GM19025 (cell line): Measurements from ENCODE around the gene ROBO2.

Experiments used
- ATAC-seq: cut with Tn5 transposase; IDR thresholded peaks from one replicate; pipeline ENCODE4 v1.9.1; 2021; ENCODE audit warnings: mild to moderate bottlenecking, low read depth, moderate library complexity; ENCODE audit not compliant: unreplicated experiment

The ROBO2 gene, protein sequence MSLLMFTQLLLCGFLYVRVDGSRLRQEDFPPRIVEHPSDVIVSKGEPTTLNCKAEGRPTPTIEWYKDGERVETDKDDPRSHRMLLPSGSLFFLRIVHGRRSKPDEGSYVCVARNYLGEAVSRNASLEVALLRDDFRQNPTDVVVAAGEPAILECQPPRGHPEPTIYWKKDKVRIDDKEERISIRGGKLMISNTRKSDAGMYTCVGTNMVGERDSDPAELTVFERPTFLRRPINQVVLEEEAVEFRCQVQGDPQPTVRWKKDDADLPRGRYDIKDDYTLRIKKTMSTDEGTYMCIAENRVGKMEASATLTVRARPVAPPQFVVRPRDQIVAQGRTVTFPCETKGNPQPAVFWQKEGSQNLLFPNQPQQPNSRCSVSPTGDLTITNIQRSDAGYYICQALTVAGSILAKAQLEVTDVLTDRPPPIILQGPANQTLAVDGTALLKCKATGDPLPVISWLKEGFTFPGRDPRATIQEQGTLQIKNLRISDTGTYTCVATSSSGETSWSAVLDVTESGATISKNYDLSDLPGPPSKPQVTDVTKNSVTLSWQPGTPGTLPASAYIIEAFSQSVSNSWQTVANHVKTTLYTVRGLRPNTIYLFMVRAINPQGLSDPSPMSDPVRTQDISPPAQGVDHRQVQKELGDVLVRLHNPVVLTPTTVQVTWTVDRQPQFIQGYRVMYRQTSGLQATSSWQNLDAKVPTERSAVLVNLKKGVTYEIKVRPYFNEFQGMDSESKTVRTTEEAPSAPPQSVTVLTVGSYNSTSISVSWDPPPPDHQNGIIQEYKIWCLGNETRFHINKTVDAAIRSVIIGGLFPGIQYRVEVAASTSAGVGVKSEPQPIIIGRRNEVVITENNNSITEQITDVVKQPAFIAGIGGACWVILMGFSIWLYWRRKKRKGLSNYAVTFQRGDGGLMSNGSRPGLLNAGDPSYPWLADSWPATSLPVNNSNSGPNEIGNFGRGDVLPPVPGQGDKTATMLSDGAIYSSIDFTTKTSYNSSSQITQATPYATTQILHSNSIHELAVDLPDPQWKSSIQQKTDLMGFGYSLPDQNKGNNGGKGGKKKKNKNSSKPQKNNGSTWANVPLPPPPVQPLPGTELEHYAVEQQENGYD (N-terminal part only)

DNA sequence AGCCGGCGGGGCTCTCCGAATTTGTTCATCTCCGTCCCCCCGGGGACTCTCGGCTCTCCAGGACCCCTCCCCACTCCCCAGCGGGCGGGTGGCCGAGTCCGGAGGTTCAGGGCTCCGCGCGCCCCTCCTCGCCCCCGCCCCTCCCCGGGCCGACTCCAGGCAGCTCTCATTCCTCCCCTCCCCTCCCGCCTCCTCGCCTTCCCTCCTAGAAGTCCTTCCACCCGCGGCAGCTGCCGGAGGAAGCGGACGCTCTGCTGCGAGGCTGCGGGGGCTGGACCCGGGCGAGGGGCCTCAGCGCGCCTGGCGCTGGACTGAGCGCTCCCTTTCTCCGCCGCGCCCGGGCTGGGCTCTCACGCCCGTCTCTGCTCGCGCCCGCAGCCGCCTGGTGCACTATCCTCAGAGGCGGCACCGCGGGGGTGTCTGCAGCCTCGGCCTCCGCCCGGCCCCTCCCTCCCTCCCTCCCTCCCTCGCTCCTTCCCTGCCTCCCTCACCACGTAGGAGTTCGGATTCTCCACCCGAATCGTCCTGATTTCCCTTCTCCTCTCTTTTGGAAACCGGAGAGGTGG lies at the start of gene ROBO2:
TSS of gene ROBO2 (plus strand) at position 494 of the 566 bp plus-strand sequence. CDS start 687 bp downstream, outside the sequence.
- ATAC-seq: no peak

DNA sequence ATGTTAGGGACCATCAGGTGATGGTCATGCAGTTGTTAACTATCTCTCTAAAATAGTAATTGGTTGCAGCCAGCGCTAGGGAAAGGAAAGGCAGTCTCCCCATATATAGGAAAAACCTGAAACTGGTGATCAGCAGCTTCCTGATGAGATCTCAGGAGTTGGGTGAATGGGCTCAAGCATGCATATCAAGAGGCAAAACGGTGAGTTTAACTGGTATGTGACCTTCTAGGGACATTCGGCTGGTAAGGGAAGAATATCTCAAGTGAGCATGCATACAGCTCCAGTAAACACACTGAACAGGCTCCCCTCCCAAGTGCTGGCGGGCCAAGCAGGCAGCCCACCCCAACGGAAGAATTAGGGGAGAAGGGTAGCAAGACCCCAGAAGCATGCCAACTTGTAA lies 49.3 kb upstream of the ROBO2 start:
- no peak for ATAC-seq

DNA sequence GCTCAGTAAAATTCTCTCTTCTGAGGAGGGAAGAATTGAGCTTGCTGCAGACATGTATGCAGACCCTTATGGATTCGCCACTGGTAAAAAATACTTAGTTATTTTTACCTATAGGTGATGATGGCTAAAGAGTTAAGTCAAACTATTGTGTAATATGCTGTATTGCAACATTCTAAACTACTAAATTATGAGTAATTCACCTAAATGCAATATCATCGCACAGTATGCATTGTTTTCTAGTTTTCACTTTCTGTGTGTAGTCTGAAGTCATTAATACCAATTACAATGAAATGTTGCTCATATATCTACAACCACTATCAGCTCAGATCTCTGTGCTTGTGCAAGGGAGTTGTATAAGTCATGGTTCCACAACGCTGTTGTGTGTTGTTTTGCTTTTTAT lies 48.7 kb upstream of the ROBO2 start:
- ATAC-seq: no peak

DNA sequence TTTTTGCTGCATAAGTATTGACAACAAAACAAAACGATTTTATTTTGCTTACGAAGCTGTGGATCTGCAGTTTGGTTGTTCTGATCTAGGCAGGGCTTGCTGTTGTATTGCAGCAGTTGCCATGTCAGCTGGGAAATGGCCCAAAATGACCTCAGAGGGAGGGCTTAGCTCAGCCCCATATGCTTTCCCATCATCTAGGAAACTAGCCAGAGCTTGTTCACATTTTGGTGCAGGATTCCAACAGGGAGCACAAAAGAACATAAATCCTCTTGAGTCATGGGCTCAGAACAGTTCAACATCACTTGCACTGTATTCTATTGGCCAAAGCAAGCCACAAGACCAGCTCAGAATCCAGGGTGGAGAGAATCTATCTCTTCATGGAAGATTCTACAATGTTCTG lies 42.2 kb upstream of the ROBO2 start:
- ATAC-seq: no peak

DNA sequence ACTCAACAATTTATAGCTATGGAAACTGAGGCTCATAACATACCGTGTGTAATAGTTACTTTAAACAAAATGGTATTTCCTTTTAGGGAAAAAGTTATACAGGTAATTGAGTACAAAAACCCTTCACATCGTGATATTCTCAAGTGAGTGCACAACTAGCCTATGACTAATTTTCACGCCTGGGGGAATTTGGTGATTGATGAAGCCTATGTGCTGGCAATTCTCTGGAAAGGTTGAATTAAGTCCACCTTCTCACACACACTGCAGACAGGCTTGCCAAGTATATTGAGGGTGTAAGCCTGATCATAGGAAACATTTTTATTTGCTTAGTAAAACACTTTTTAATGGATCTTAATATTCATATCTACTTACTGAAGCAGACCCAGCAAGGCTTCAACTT lies 41.3 kb upstream of the ROBO2 start:
- ATAC-seq: no peak

DNA sequence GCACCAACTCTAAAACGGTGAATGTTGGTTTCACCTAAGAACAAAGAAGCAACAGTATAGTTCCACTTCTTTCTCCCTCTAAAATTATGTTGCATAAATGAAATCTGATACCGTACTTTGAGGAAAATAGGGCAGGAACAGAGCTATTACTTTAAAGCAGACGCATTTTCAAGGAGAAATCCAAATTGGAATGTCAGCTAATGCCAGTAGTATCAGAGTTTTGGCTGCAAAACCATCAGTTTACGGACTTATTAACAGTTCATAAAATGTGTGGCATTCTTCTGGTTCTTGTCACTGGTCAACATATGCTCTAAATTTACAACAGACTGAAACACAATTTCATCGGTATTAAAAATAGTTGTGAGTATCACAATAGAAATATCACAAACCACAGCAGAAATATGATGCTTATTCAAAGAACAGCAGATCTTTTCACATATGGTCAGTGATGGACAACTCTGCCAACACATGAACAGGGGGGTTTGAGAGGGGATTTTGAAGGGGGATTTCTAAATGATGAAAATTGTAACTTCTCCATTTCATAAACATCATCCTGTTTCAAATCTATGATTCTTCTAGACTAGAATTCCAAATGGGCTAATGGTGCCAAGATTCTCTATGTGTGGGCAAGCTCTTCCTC lies 38.7 kb upstream of the ROBO2 start:
- ATAC-seq: no peak

DNA sequence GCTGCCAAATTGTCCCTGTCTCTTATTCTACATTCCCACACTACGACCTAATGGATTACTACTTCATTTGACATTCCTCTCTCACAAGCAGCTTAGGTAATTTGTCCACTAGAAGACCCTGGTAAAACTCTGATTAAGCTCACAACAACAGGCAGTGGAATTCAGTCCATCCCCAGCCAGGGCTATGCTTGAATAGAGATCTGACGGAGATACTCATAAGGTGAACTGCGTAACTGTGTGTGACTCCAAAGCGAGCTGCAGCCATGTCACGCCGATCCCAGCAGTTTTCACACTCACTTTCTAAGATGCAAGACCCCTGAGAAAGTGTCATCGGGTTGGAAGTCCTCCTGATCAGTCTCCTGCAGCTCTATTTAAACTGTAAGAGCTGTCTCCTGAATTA lies 25.7 kb upstream of the ROBO2 start:
- ATAC-seq: no peak

DNA sequence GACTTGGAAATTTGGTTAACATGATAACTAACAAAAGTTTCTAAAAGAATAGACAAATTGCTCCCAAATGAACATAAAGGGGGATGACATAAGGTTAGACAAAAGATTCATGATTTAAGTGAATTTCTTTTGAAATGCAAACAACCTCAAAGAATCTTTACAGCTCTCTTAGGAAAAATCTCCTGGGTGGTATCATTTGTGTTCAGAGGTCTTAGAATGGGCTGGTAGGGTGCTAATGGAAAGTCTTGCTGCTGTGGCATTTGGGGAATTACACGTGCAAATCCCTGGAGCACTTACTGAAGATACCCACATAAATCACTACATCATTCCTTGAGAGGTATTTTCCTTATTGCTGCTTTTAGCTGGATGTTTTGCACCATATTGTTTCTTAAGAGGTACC lies 14.4 kb upstream of the ROBO2 start:
- ATAC-seq: no peak

DNA sequence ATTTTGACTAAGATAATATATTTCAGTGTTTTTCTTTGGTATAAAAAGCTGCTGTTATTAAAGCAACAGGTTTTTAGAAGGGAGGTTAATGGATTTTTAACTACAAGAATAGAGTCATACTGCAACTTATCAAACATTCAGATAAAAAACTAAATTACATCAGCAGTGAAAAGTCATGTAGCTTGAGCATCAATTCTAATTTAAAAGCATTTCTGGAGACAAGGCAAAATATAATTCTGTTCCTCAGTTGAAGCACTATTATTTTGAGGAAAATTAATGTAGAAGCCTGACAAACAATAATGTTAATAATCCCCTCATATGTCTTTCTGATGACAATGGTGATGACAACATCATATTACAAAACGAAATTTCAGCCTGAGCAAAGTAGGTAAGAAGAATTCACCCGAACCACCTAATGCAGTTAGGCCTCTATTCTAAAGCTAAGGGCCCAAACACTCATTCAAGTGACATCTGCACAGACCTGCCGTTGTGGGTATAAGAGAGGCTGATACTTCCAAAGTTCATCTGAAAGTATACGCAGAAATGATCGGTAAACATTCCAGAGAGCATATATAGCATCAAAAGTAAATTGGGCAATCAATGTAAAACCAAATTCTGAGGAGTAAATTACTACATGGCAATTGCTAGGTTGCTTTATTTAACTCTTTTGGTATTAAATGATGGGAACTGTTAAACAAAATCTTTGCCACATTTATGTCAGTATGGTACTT lies 12.8 kb upstream of the ROBO2 start:
- ATAC-seq: no peak

DNA sequence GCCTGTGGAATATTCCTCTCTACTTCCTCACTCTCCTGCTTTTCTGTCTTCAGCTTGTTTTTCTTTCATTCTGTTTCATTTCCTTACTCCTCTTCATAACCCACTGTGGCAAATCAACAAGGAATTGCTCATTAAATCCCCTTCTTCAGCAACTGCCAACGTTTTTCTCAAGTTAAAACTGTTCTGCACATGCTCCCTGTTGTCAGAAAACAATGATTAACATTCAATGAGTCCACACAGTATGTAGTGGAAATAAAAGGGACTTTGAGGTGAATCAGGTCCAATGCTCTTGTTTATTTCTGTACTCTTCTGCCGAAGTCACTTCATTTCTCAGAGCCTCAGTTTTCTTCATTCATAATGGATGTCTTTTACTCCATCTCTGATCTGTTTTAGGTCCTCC lies 11.9 kb upstream of the ROBO2 start:
- ATAC-seq: no peak

DNA sequence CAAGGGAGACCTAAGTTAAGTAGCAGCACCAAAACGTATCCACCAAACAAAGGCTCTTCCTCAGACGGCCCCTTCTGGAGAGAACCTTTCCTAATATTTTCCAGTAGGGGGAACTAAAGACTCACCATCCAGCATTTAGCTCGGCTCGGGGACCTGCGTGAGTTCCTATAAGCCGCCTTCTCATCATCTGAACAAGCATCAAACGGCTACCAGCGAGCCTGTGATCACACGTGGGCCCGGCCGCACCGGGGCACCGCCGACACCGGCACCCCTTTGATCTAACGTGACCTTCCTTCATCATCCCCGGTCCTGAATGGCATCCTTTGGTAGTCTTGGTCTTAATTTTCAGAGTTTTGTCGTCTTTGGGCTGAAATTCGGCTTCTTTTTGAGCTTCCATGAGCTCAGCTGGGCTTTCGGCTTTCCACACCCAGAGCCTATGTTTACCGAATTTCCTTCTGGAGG lies 1.4 kb upstream of the ROBO2 start:
- ATAC-seq: peak; percentile 76

DNA sequence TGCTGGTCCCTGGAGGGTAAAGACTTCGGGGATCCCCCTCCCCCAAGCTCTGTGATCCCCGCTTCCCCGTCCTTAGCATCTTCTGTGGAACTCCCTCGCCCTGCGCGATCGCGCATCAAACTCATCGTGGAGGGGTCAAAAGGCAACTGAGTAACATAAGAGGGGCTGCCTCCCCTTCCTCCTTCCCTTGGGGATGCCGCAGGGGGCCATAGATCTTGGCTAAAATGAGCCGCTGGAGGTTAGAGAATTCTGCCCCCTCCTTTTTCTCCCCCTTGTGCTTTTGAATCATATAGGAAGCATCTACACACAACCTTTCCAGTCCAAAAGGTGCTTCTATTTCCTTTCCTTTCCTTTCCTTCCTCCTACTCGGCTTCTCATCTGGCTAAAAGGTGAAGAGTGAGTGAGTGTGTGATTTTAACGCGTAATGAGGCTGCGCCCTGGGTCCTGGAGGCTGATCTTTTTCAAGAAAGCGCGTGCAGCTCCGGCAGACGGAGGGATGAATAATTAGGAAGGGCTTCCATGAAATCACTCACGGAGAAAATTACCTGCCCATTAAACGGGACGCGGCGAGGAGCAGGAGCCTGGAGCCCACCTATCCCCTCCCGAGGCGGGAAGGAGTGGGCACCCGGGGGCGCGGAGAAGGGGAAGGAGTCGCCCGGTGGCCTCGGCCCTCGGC lies 831 bp upstream of the ROBO2 start:
- ATAC-seq: no peak

DNA sequence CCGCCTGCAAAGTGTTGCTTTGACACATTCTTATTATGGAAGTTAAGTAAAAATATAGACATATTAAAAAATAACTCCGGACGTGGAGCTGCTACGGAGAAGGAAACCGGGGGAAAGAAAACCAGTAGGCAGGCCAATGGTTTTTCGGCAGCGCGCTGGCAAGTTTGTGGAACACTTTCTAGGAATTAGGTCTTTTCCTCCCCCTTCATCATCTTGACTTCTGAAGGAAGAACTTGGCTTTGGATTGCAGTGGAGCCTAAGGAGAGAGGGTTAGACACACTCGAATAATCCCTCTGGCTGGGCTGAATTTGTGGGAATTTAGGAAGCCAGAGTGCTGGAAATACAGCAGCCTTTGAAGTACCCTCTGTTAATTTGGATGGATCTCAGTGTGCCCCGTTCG lies 317 bp downstream of the ROBO2 start:
- no peak for ATAC-seq

DNA sequence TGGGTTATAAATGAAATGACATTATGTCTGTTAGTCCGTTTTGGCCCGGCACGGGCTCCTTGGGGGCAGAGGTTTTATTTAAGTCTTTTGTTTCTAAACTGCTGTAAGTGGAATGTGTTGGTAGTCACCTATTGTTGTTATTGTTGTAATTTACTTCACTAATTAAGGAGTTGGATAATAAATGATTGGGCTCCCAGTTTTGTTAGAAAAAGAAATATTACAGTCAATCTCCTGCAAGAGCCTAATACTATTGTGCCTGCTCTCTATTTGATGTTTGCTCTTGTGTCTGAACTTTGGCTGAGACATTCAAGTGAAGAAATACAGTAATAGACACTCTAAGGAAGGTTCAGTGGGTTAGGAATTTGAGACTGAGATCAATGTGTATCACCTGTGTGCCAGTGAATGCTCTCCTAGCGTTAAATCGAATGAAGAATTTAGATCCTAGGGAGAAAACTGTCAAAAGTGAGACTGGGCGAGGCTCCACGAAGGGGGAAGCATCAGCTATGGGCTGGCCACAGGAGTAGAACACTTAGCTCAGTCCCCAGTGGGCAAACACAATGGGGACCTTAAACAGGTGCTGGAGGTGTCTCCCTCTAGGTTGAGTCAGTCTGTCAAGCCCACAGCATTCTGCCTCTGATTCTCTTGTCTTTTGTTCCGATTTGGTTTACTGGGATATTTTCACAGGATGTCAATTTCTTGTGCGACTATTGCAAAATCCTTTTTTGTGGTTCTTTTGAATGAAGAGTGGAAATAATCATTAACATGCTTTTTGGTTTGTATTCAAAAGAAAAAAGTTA lies 1.2 kb downstream of the ROBO2 start:
- ATAC-seq: no peak

DNA sequence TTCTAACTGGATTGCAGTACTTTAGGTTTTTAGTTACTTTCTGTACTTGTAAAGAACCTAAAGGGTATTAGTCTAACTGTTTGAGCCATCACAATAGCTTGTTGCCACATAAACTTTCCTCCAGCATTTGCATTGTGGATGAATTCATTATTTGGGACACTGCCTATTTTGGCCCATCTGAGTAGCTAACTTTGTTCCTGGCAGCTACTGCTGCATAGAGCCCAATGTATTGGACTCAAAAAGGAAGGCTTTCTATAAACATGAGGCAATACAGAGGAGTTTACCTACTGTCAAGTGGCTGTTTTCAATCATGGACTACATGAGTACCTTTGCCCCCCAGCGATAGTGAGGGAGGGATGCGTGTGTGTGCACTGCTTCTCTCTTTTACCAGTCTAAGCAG lies 1.9 kb downstream of the ROBO2 start:
- no peak for ATAC-seq

DNA sequence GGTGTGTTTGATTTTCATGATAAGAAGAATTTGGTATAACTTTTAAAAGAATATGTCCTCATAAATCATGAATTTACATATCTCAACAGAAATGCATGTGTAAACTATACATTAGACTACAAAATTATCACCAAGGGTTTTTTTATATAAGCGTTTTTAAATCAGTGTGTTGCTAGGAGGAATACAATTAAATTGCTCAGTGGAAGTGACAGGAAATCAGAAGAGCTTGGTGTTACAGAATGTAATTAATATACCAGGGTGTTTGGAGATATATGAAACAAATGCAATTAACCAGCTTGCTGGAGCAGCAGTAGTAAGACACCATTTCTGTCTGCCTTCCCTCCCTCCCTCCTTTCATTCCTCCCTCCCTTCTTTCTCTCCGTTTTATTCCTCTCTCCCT lies 2.4 kb downstream of the ROBO2 start:
- ATAC-seq: no peak

DNA sequence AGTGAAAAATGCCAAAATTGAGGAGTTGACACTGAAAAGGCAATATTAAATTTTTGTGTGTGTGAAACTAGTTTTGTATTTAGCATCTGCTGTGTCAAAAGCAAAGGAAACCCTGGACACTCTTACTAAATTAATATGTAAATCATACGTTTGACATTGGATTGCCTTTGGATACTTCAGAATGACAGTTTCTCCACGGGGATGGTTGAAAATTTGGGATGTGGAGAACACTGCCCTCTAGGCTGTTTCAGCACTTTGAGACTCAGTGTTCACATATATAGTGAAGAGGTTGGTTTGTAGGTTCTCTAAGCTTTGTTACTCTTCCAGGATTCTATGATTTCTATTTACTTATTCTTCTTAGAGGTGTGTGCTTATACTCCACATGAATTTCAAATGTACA lies 3.0 kb downstream of the ROBO2 start:
- ATAC-seq: no peak

DNA sequence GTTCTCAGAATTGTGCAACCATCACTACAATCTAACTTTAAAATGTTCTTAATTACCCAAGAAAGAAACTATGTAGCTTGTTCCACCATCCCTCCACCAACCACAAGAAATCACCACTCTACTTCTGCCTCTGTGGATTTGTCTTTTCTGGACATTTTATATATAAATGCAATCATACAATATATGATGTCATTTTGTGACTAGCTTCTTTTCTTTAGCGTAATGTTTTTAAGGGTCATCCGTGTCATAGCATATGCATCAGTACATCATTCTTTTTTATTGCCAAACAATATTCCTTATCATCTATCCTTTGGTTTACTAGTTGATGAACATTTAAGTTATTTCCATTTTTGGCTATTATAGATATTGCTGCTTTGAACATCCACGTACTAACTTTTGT lies 5.8 kb downstream of the ROBO2 start:
- ATAC-seq: no peak
